ENCODE results near the gene PALM2AKAP2. TPM values are rescaled to one million over a fixed set of nuclear protein-coding genes. Genes with fewer than 3 reads are reported as not detected.

PALM2AKAP2 gene
- total and polyA plus RNA-seq, 9 of the 15 experiments (the other 6 are each of a cell fraction or from before 2014, with no cell fraction given) = not detected

DNA sequence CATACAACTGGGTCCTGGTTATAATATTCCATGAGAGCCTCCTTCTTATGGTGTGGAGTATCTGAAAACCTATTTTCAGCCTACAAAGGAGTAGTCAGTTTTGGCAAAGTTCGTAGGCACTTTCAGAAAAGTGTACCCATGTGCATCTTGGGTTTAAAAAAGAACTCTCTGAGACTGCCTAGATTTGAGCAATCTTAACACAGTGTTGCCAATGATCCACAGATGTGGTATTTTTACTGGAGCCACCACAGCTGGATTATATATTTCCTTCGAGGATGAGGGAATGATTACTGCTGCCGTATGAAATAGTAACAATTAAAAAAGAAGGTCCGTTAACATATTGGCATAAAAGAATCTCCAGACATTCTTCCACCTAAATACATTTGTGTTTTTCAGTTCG is 1.1 kb downstream of the PALM2AKAP2 start:
- Histone ChIP-seq H3K27ac (ENCODE audit: extremely low read depth, low read depth, low read length) (no peak overlapping the region), H3K9me3 (replicated peaks; ENCODE audit: control insufficient read depth, insufficient read depth, low read depth, low read length) (no peaks in the 10 kb centered on the region), H3K79me2 (ENCODE audit: control insufficient read depth, insufficient read depth, low read length) (no peaks in the 10 kb centered on the region), H4K20me1 (replicated peaks; ENCODE audit: control insufficient read depth, insufficient read depth, low read length) (no peaks in the 10 kb centered on the region), H3K27me3 (ENCODE audit: control insufficient read depth in 2 of 2, insufficient read depth in 2 of 2, low read length in 2 of 2) (peaks cover 0 to 11% of the 10 kb centered on the region in 2 experiments; a peak in 3 of 5 replicates), H3K4me2 (ENCODE audit: insufficient read depth, low read length) (no peak overlapping the region), H3K4me1 (replicated peaks in 1 of 2; ENCODE audit: control insufficient read depth in 2 of 2, insufficient read depth in 2 of 2, low read length in 2 of 2) (peaks cover 0 to 6% of the 10 kb centered on the region in 2 experiments; a peak in 2 of 5 replicates), H3K36me3 (ENCODE audit: control insufficient read depth, insufficient read depth, low read length) (no peaks in the 10 kb centered on the region), H3K4me3 (no peak overlapping the region), H3K9ac (ENCODE audit: insufficient read depth in 1 of 2, low read depth in 2 of 2, low read length in 2 of 2) (no peak overlapping the region), H3K9me1 (ENCODE audit: control insufficient read depth, insufficient read depth, low read length) (no peaks in the 10 kb centered on the region), H2AFZ (ENCODE audit: low read depth, low read length) (no peak overlapping the region)
- 1% methylated on average over 5 of the region's 5 CpGs for WGBS (ENCODE audit: insufficient coverage, low coverage, missing lambda C conversion rate)
- FAIRE-seq (no peak), DNase-seq (ENCODE audit: extremely low read depth in 1 of 4, low spot score in 3 of 4) (no peak), ATAC-seq (no peak)
- TF ChIP-seq STAG1 (CRISPR knock-in tag; IDR thresholded peaks at IDR 0.05; ENCODE audit: borderline replicate concordance) = no peak
- TF ChIP-seq, protein P1, sequence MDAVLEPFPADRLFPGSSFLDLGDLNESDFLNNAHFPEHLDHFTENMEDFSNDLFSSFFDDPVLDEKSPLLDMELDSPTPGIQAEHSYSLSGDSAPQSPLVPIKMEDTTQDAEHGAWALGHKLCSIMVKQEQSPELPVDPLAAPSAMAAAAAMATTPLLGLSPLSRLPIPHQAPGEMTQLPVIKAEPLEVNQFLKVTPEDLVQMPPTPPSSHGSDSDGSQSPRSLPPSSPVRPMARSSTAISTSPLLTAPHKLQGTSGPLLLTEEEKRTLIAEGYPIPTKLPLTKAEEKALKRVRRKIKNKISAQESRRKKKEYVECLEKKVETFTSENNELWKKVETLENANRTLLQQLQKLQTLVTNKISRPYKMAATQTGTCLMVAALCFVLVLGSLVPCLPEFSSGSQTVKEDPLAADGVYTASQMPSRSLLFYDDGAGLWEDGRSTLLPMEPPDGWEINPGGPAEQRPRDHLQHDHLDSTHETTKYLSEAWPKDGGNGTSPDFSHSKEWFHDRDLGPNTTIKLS (IDR thresholded peaks at IDR 0.05; ENCODE audit: borderline replicate concordance, low read depth) = no peak
- TF ChIP-seq CXXC5 (CRISPR knock-in tag; IDR thresholded peaks at IDR 0.05) = no peak
- TF ChIP-seq PRPF4 (IDR thresholded peaks at IDR 0.05; ENCODE audit: insufficient read depth, low read depth, low read length, poor library complexity, severe bottlenecking) = no peak
- no peak for TF ChIP-seq ZBTB17 (CRISPR knock-in tag; IDR thresholded peaks at IDR 0.05)
- ChIA-PET POLR2A (no interaction called here), CTCF (ENCODE audit: low intra/inter-chr PET ratio) (no interaction called here)
- in situ Hi-C loops (cut with MboI) = no loop called here
- no TSS peak for BruUV-seq (replicated peaks)
- intact Hi-C loops (cut with micrococcal nuclease) = no loop called here

Measured in K562 (cell line).